H1 (cell line): ENCODE data around the gene FGD4. TPM values are rescaled to one million over a fixed set of nuclear protein-coding genes. Genes with fewer than 3 reads are reported as not detected.

Experiments used
- CTCF ChIA-PET: fragments of 300-600 bp; sonication (Branson Sonifier 250); formaldehyde crosslinking; loops from one replicate; lab custom pipeline; 2021; ENCODE audit not compliant: partially characterized antibody; lab: Charles Lee
- POLR2A ChIA-PET: fragments of 300-600 bp; sonication (Branson Sonifier 250); formaldehyde crosslinking; loops from one replicate; lab custom pipeline; 2021; ENCODE audit warnings: inconsistent platforms; ENCODE audit not compliant: partially characterized antibody; lab: Charles Lee
- DNase-seq, 2 experiments: peaks; one replicate each; pipeline versions ENCODE4 v3.0.0 to v3.0.0-alpha.2; 2010 to 2022; ENCODE audit warnings: low spot score in 2 of 2, low read depth in 1 of 2, mixed read lengths in 1 of 2
- FAIRE-seq: peaks from 2 replicates; lab custom pipeline; 2011; peaks lifted over from hg19 to GRCh38; lab: Jason Lieb, UNC
- H2AFZ ChIP-seq: 2 replicates; pipeline ENCODE4 v1.8.1; 2012; ENCODE audit warnings: low read length, inconsistent platforms
- H2AK5ac ChIP-seq: 2 replicates; pipeline ENCODE4 v1.6.1; 2013; ENCODE audit warnings: low read depth, low read length
- H2BK120ac ChIP-seq: replicated peaks from 2 replicates; pipeline ENCODE3; 2013; ENCODE audit warnings: low read depth, low read length, inconsistent platforms
- H2BK12ac ChIP-seq: 2 replicates; pipeline ENCODE4 v1.6.1; 2013; ENCODE audit warnings: low read depth, low read length
- H2BK15ac ChIP-seq: 2 replicates; pipeline ENCODE4 v1.6.1; 2013; ENCODE audit warnings: low read length
- H2BK20ac ChIP-seq: 2 replicates; pipeline ENCODE4 v1.6.1; 2013; ENCODE audit warnings: low read length
- H2BK5ac ChIP-seq: 2 replicates; pipeline ENCODE4 v1.6.1; 2013; ENCODE audit warnings: low read depth, low read length
- H3K14ac ChIP-seq: 2 replicates; pipeline ENCODE4 v1.6.1; 2013; ENCODE audit warnings: inconsistent platforms; ENCODE audit not compliant: insufficient read length
- H3K18ac ChIP-seq: 2 replicates; pipeline ENCODE4 v1.6.1; 2013; ENCODE audit warnings: low read length; ENCODE audit errors: extremely low read depth
- H3K23ac ChIP-seq: 2 replicates; pipeline ENCODE4 v1.6.1; 2013; ENCODE audit warnings: inconsistent platforms; ENCODE audit not compliant: insufficient read length
- H3K23me2 ChIP-seq: 2 replicates; pipeline ENCODE4 v1.6.1; 2013; ENCODE audit warnings: low read depth, low read length
- H3K27ac ChIP-seq: 2 replicates; pipeline ENCODE4 v1.6.1; 2011; ENCODE audit warnings: low read depth, low read length, inconsistent platforms
- H3K27me3 ChIP-seq, 4 experiments: replicated peaks in 1 of 4; 1 replicate in 1 of 4; 2 replicates in 3 of 4; pipeline versions ENCODE4 v1.6.1 to v1.8.1; 2011 to 2013; ENCODE audit warnings: low read length in 3 of 4, mild to moderate bottlenecking in 3 of 4, inconsistent platforms in 2 of 4, mixed read lengths in 2 of 4, moderate library complexity in 1 of 4; ENCODE audit not compliant: control insufficient read depth in 3 of 4, insufficient read depth in 3 of 4; ENCODE audit errors: extremely low read depth in 1 of 4
- H3K36me3 ChIP-seq, 4 experiments: 2 replicates each; pipeline versions ENCODE4 v1.6.1 to v1.8.1; 2011 to 2013; ENCODE audit warnings: mild to moderate bottlenecking in 4 of 4, low read length in 3 of 4, moderate library complexity in 2 of 4, control low read depth in 1 of 4, inconsistent platforms in 1 of 4; ENCODE audit not compliant: insufficient read depth in 4 of 4, control insufficient read depth in 2 of 4
- H3K4ac ChIP-seq: replicated peaks from 2 replicates; pipeline ENCODE3; 2013; ENCODE audit warnings: low read length, low read depth, mixed read lengths, inconsistent platforms; ENCODE audit not compliant: insufficient read length
- H3K4me1 ChIP-seq, 4 experiments: replicated peaks in 1 of 4; 1 replicate in 1 of 4; 2 replicates in 3 of 4; pipeline versions ENCODE4 v1.6.1 to v1.8.1; 2011 to 2013; ENCODE audit warnings: low read length in 3 of 4, inconsistent platforms in 2 of 4, mixed read lengths in 1 of 4; ENCODE audit not compliant: insufficient read depth in 4 of 4, control insufficient read depth in 3 of 4
- H3K4me2 ChIP-seq, 2 experiments: 2 replicates each; pipeline versions ENCODE4 v1.6.1 to v1.8.1; 2011 to 2013; ENCODE audit warnings: low read depth in 2 of 2, low read length in 2 of 2, control low read depth in 1 of 2, inconsistent platforms in 1 of 2, mild to moderate bottlenecking in 1 of 2; ENCODE audit not compliant: insufficient read depth in 1 of 2
- H3K4me3 ChIP-seq, 4 experiments: fragments of 200-600, 300-600 bp in 1 of 4; sonication (generic), shearing (Covaris generic), sonication (Bioruptor Twin) in 1 of 4; 2 replicates each; pipeline versions ENCODE4 v1.5.1 to v1.8.1; 2011 to 2016; ENCODE audit warnings: low read length in 4 of 4, low read depth in 3 of 4, control low read depth in 2 of 4, inconsistent platforms in 2 of 4, mild to moderate bottlenecking in 2 of 4, mixed read lengths in 1 of 4, moderate library complexity in 1 of 4; ENCODE audit not compliant: insufficient read depth in 2 of 4; ENCODE audit errors: extremely low read depth in 1 of 4
- H3K56ac ChIP-seq: replicated peaks from 2 replicates; pipeline ENCODE3; 2013; ENCODE audit warnings: low read depth, mild to moderate bottlenecking, mixed read lengths, low read length, inconsistent platforms; ENCODE audit not compliant: insufficient read length
- H3K79me1 ChIP-seq: 2 replicates; pipeline ENCODE4 v1.6.1; 2013; ENCODE audit warnings: low read depth, low read length, control low read depth
- H3K79me2 ChIP-seq, 2 experiments: 2 replicates each; pipeline versions ENCODE4 v1.6.1 to v1.8.1; 2012 to 2013; ENCODE audit warnings: low read length in 2 of 2, mild to moderate bottlenecking in 2 of 2, inconsistent platforms in 1 of 2; ENCODE audit not compliant: insufficient read depth in 2 of 2, control insufficient read depth in 1 of 2
- H3K9ac ChIP-seq, 4 experiments: replicated peaks in 1 of 4; 1 replicate in 1 of 4; 2 replicates in 3 of 4; pipeline versions ENCODE4 v1.6.1 to v1.8.1; 2011 to 2013; ENCODE audit warnings: low read depth in 3 of 4, low read length in 3 of 4, control low read depth in 2 of 4, mild to moderate bottlenecking in 2 of 4, moderate library complexity in 2 of 4, inconsistent platforms in 1 of 4; ENCODE audit errors: extremely low read depth in 1 of 4
- H3K9me3 ChIP-seq, 2 experiments: 2 replicates each; pipeline versions ENCODE4 v1.6.1 to v1.8.1; 2012 to 2013; ENCODE audit warnings: mild to moderate bottlenecking in 2 of 2, moderate library complexity in 2 of 2, control low read depth in 1 of 2, inconsistent platforms in 1 of 2, low read depth in 1 of 2, low read length in 1 of 2, mixed read lengths in 1 of 2; ENCODE audit not compliant: insufficient read depth in 2 of 2
- H4K20me1 ChIP-seq, 2 experiments: replicated peaks in 1 of 2; 2 replicates each; pipeline versions ENCODE3 to v1.8.1; 2011 to 2013; ENCODE audit warnings: inconsistent platforms in 2 of 2, low read length in 2 of 2, mild to moderate bottlenecking in 1 of 2; ENCODE audit not compliant: insufficient read depth in 2 of 2, control insufficient read depth in 1 of 2
- H4K5ac ChIP-seq: 2 replicates; pipeline ENCODE4 v1.6.1; 2013; ENCODE audit warnings: low read length, low read depth, mixed read lengths, inconsistent platforms; ENCODE audit not compliant: insufficient read length
- H4K8ac ChIP-seq: 2 replicates; pipeline ENCODE4 v1.8.0; 2013; ENCODE audit warnings: mild to moderate bottlenecking, moderate library complexity, low read length, inconsistent platforms; ENCODE audit not compliant: insufficient read depth; ENCODE audit errors: extremely low read depth
- H4K91ac ChIP-seq: replicated peaks from 2 replicates; pipeline ENCODE3; 2013; ENCODE audit warnings: low read length, mixed read lengths, inconsistent platforms; ENCODE audit not compliant: insufficient read length
- BACH1 ChIP-seq: IDR thresholded peaks from 2 replicates; pipeline ENCODE4 v1.6.1; 2012; ENCODE audit warnings: low read length, improper control_type of control experiment
- BRCA1 ChIP-seq: IDR thresholded peaks from 2 replicates; pipeline ENCODE4 v1.6.1; 2012; ENCODE audit warnings: low read depth, low read length, improper control_type of control experiment
- CREB1 ChIP-seq: IDR thresholded peaks from 2 replicates; pipeline ENCODE4 v1.6.1; 2012; ENCODE audit warnings: inconsistent platforms
- EGR1 ChIP-seq: IDR thresholded peaks from 2 replicates; pipeline ENCODE4 v1.6.1; 2011; ENCODE audit warnings: low read depth, low read length, borderline replicate concordance
- HDAC6 ChIP-seq: IDR thresholded peaks from one replicate; pipeline ENCODE4 v1.7.1; 2012; ENCODE audit warnings: low read depth, mild to moderate bottlenecking, inconsistent platforms, low read length, moderate library complexity
- WGBS, 2 experiments: shearing (Covaris generic) in 1 of 2; methylation state at CpG; one replicate each; pipeline versions ENCODE4 v1.1.6 to v1.1.7; 2013 to 2015; ENCODE audit warnings: low lambda C conversion rate in 2 of 2, mixed read lengths in 2 of 2, inconsistent platforms in 1 of 2, low coverage in 1 of 2, missing lambda C conversion rate in 1 of 2; ENCODE audit not compliant: insufficient replicate concordance in 2 of 2, insufficient coverage in 1 of 2, insufficient read length in 1 of 2; ENCODE audit errors: extremely low coverage in 1 of 2, missing lambda C conversion rate in 1 of 2; 5-methylcytosine and 5-hydroxymethylcytosine counted together
- polyA plus RNA-seq, 7 experiments: library from polyadenylated mRNA; depleted of rRNA in 3 of 7; stranded (reverse) in 5 of 7; unstranded in 2 of 7; fragments of >200 nt in 5 of 7; fragments of 200-250 nt in 2 of 7; gene quantifications; 1 replicate in 5 of 7; 2 replicates in 1 of 7; 4 replicates in 1 of 7; pipeline versions ENCODE4 v1.2.1 to v1.2.3, GENCODE V29; 2011 to 2013; ENCODE audit warnings: missing spikeins in 2 of 7, mixed read lengths in 2 of 7
- total RNA-seq: library from RNA; stranded (reverse); fragmentation: NEBNext Ultra II Directional; extraction: Animal tissue kit (Norgen Biotek cat#: 25700); gene quantifications from 2 replicates; pipeline ENCODE4 v1.2.1, GENCODE V29; 2021

FGD4 gene
- total and polyA plus RNA-seq, 2 of the 8 experiments (the other 6 are each of a cell fraction or from before 2014, with no cell fraction given): 8.5 to 48.2 TPM

GRCh38 chr12:32467959-32468863, 68.9 kb downstream of the FGD4 start:
- ChIA-PET POLR2A (interaction anchor here (0.8 to 5.1 kb wide), 6 partner anchors 9 to 70 kb away, joined by 3 to 19 read pairs (median 5); no protein-coding TSS in a partner anchor), CTCF (interaction anchor here (1.6 kb wide), 2 partner anchors 98 to 203 kb away, joined by 3 to 5 read pairs; no protein-coding TSS in a partner anchor)
- Histone ChIP-seq H3K14ac (no peak overlapping the region), H2AFZ (no peak overlapping the region), H3K27me3 (no peaks in the 10 kb centered on the region), H3K4me1 (no peaks in the 10 kb centered on the region), H4K91ac (no peak overlapping the region), H4K20me1 (peaks cover 0 to 5% of the 10 kb centered on the region in 2 experiments), H3K79me2 (peaks cover 0 to 79% of the 10 kb centered on the region in 2 experiments; a peak in 3 of 4 replicates), H3K4me3 (no peak overlapping the region), H3K23me2 (no peaks in the 10 kb centered on the region), H3K27ac (no peak overlapping the region), H2AK5ac (no peak overlapping the region), H2BK12ac (no peak overlapping the region), H2BK5ac (no peak overlapping the region), H3K23ac (peak overlapping the region; percentile 94), H3K4me2 (no peak overlapping the region), H3K4ac (no peak overlapping the region), H4K8ac (no peak overlapping the region), H2BK15ac (no peak overlapping the region), H3K36me3 (peaks cover 0 to 7% (median 2%) of the 10 kb centered on the region in 4 experiments; a peak in 3 of 8 replicates), H4K5ac (no peak overlapping the region), H3K9ac (no peak overlapping the region), H3K79me1 (peaks cover 10% of the 10 kb centered on the region), H2BK120ac (no peak overlapping the region), H3K18ac (no peak overlapping the region), H2BK20ac (no peak overlapping the region), H3K9me3 (no peaks in the 10 kb centered on the region), H3K56ac (no peak overlapping the region)
- FAIRE-seq: no peak
- DNase-seq: no peak
- WGBS, 2 experiments: 94% methylated on average over 10 of the region's 10 CpGs; no CpG with 5 or more reads in 1 of the 2 experiments
- no peak for TF ChIP-seq BRCA1
- no peak for TF ChIP-seq EGR1
- TF ChIP-seq HDAC6: no peak
- no peak for TF ChIP-seq BACH1
- no peak for TF ChIP-seq CREB1
